H1 (cell line): ENCODE measurements around the gene STAM2. TPM values are rescaled to one million over a fixed set of nuclear protein-coding genes. Genes with fewer than 3 reads are reported as not detected.

Experiments used
- CTCF ChIA-PET: fragments of 300-600 bp; sonication (Branson Sonifier 250); formaldehyde crosslinking; loops from one replicate; lab custom pipeline; 2021; ENCODE audit not compliant: partially characterized antibody; lab: Charles Lee
- POLR2A ChIA-PET: fragments of 300-600 bp; sonication (Branson Sonifier 250); formaldehyde crosslinking; loops from one replicate; lab custom pipeline; 2021; ENCODE audit warnings: inconsistent platforms; ENCODE audit not compliant: partially characterized antibody; lab: Charles Lee
- DNase-seq, 2 experiments: peaks; one replicate each; pipeline versions ENCODE4 v3.0.0 to v3.0.0-alpha.2; 2010 to 2022; ENCODE audit warnings: low spot score in 2 of 2, low read depth in 1 of 2, mixed read lengths in 1 of 2
- FAIRE-seq: peaks from 2 replicates; lab custom pipeline; 2011; peaks lifted over from hg19 to GRCh38; lab: Jason Lieb, UNC
- H2AFZ ChIP-seq: 2 replicates; pipeline ENCODE4 v1.8.1; 2012; ENCODE audit warnings: low read length, inconsistent platforms
- H2AK5ac ChIP-seq: 2 replicates; pipeline ENCODE4 v1.6.1; 2013; ENCODE audit warnings: low read depth, low read length
- H2BK120ac ChIP-seq: replicated peaks from 2 replicates; pipeline ENCODE3; 2013; ENCODE audit warnings: low read depth, low read length, inconsistent platforms
- H2BK12ac ChIP-seq: 2 replicates; pipeline ENCODE4 v1.6.1; 2013; ENCODE audit warnings: low read depth, low read length
- H2BK15ac ChIP-seq: 2 replicates; pipeline ENCODE4 v1.6.1; 2013; ENCODE audit warnings: low read length
- H2BK20ac ChIP-seq: 2 replicates; pipeline ENCODE4 v1.6.1; 2013; ENCODE audit warnings: low read length
- H2BK5ac ChIP-seq: 2 replicates; pipeline ENCODE4 v1.6.1; 2013; ENCODE audit warnings: low read depth, low read length
- H3K14ac ChIP-seq: 2 replicates; pipeline ENCODE4 v1.6.1; 2013; ENCODE audit warnings: inconsistent platforms; ENCODE audit not compliant: insufficient read length
- H3K18ac ChIP-seq: 2 replicates; pipeline ENCODE4 v1.6.1; 2013; ENCODE audit warnings: low read length; ENCODE audit errors: extremely low read depth
- H3K23ac ChIP-seq: 2 replicates; pipeline ENCODE4 v1.6.1; 2013; ENCODE audit warnings: inconsistent platforms; ENCODE audit not compliant: insufficient read length
- H3K23me2 ChIP-seq: 2 replicates; pipeline ENCODE4 v1.6.1; 2013; ENCODE audit warnings: low read depth, low read length
- H3K27ac ChIP-seq: 2 replicates; pipeline ENCODE4 v1.6.1; 2011; ENCODE audit warnings: low read depth, low read length, inconsistent platforms
- H3K27me3 ChIP-seq, 4 experiments: replicated peaks in 1 of 4; 1 replicate in 1 of 4; 2 replicates in 3 of 4; pipeline versions ENCODE4 v1.6.1 to v1.8.1; 2011 to 2013; ENCODE audit warnings: low read length in 3 of 4, mild to moderate bottlenecking in 3 of 4, inconsistent platforms in 2 of 4, mixed read lengths in 2 of 4, moderate library complexity in 1 of 4; ENCODE audit not compliant: control insufficient read depth in 3 of 4, insufficient read depth in 3 of 4; ENCODE audit errors: extremely low read depth in 1 of 4
- H3K36me3 ChIP-seq, 4 experiments: 2 replicates each; pipeline versions ENCODE4 v1.6.1 to v1.8.1; 2011 to 2013; ENCODE audit warnings: mild to moderate bottlenecking in 4 of 4, low read length in 3 of 4, moderate library complexity in 2 of 4, control low read depth in 1 of 4, inconsistent platforms in 1 of 4; ENCODE audit not compliant: insufficient read depth in 4 of 4, control insufficient read depth in 2 of 4
- H3K4ac ChIP-seq: replicated peaks from 2 replicates; pipeline ENCODE3; 2013; ENCODE audit warnings: low read length, low read depth, mixed read lengths, inconsistent platforms; ENCODE audit not compliant: insufficient read length
- H3K4me1 ChIP-seq, 4 experiments: replicated peaks in 1 of 4; 1 replicate in 1 of 4; 2 replicates in 3 of 4; pipeline versions ENCODE4 v1.6.1 to v1.8.1; 2011 to 2013; ENCODE audit warnings: low read length in 3 of 4, inconsistent platforms in 2 of 4, mixed read lengths in 1 of 4; ENCODE audit not compliant: insufficient read depth in 4 of 4, control insufficient read depth in 3 of 4
- H3K4me2 ChIP-seq, 2 experiments: 2 replicates each; pipeline versions ENCODE4 v1.6.1 to v1.8.1; 2011 to 2013; ENCODE audit warnings: low read depth in 2 of 2, low read length in 2 of 2, control low read depth in 1 of 2, inconsistent platforms in 1 of 2, mild to moderate bottlenecking in 1 of 2; ENCODE audit not compliant: insufficient read depth in 1 of 2
- H3K4me3 ChIP-seq, 4 experiments: fragments of 200-600, 300-600 bp in 1 of 4; sonication (generic), shearing (Covaris generic), sonication (Bioruptor Twin) in 1 of 4; 2 replicates each; pipeline versions ENCODE4 v1.5.1 to v1.8.1; 2011 to 2016; ENCODE audit warnings: low read length in 4 of 4, low read depth in 3 of 4, control low read depth in 2 of 4, inconsistent platforms in 2 of 4, mild to moderate bottlenecking in 2 of 4, mixed read lengths in 1 of 4, moderate library complexity in 1 of 4; ENCODE audit not compliant: insufficient read depth in 2 of 4; ENCODE audit errors: extremely low read depth in 1 of 4
- H3K56ac ChIP-seq: replicated peaks from 2 replicates; pipeline ENCODE3; 2013; ENCODE audit warnings: low read depth, mild to moderate bottlenecking, mixed read lengths, low read length, inconsistent platforms; ENCODE audit not compliant: insufficient read length
- H3K79me1 ChIP-seq: 2 replicates; pipeline ENCODE4 v1.6.1; 2013; ENCODE audit warnings: low read depth, low read length, control low read depth
- H3K79me2 ChIP-seq, 2 experiments: 2 replicates each; pipeline versions ENCODE4 v1.6.1 to v1.8.1; 2012 to 2013; ENCODE audit warnings: low read length in 2 of 2, mild to moderate bottlenecking in 2 of 2, inconsistent platforms in 1 of 2; ENCODE audit not compliant: insufficient read depth in 2 of 2, control insufficient read depth in 1 of 2
- H3K9ac ChIP-seq, 4 experiments: replicated peaks in 1 of 4; 1 replicate in 1 of 4; 2 replicates in 3 of 4; pipeline versions ENCODE4 v1.6.1 to v1.8.1; 2011 to 2013; ENCODE audit warnings: low read depth in 3 of 4, low read length in 3 of 4, control low read depth in 2 of 4, mild to moderate bottlenecking in 2 of 4, moderate library complexity in 2 of 4, inconsistent platforms in 1 of 4; ENCODE audit errors: extremely low read depth in 1 of 4
- H3K9me3 ChIP-seq, 2 experiments: 2 replicates each; pipeline versions ENCODE4 v1.6.1 to v1.8.1; 2012 to 2013; ENCODE audit warnings: mild to moderate bottlenecking in 2 of 2, moderate library complexity in 2 of 2, control low read depth in 1 of 2, inconsistent platforms in 1 of 2, low read depth in 1 of 2, low read length in 1 of 2, mixed read lengths in 1 of 2; ENCODE audit not compliant: insufficient read depth in 2 of 2
- H4K20me1 ChIP-seq, 2 experiments: replicated peaks in 1 of 2; 2 replicates each; pipeline versions ENCODE3 to v1.8.1; 2011 to 2013; ENCODE audit warnings: inconsistent platforms in 2 of 2, low read length in 2 of 2, mild to moderate bottlenecking in 1 of 2; ENCODE audit not compliant: insufficient read depth in 2 of 2, control insufficient read depth in 1 of 2
- H4K5ac ChIP-seq: 2 replicates; pipeline ENCODE4 v1.6.1; 2013; ENCODE audit warnings: low read length, low read depth, mixed read lengths, inconsistent platforms; ENCODE audit not compliant: insufficient read length
- H4K8ac ChIP-seq: 2 replicates; pipeline ENCODE4 v1.8.0; 2013; ENCODE audit warnings: mild to moderate bottlenecking, moderate library complexity, low read length, inconsistent platforms; ENCODE audit not compliant: insufficient read depth; ENCODE audit errors: extremely low read depth
- H4K91ac ChIP-seq: replicated peaks from 2 replicates; pipeline ENCODE3; 2013; ENCODE audit warnings: low read length, mixed read lengths, inconsistent platforms; ENCODE audit not compliant: insufficient read length
- ATF2 ChIP-seq: IDR thresholded peaks from 2 replicates; pipeline ENCODE4 v1.6.1; 2012; ENCODE audit warnings: low read length, inconsistent platforms
- NRF1 ChIP-seq: IDR thresholded peaks from 2 replicates; pipeline ENCODE4 v1.6.1; 2011; ENCODE audit warnings: mild to moderate bottlenecking, low read depth, low read length, improper control_type of control experiment
- ZNF274 ChIP-seq: IDR thresholded peaks from 2 replicates; pipeline ENCODE4 v1.7.0; 2012; ENCODE audit warnings: low read length, borderline replicate concordance; ENCODE audit errors: extremely low read depth
- polyA plus RNA-seq, 7 experiments: library from polyadenylated mRNA; depleted of rRNA in 3 of 7; stranded (reverse) in 5 of 7; unstranded in 2 of 7; fragments of >200 nt in 5 of 7; fragments of 200-250 nt in 2 of 7; gene quantifications; 1 replicate in 5 of 7; 2 replicates in 1 of 7; 4 replicates in 1 of 7; pipeline versions ENCODE4 v1.2.1 to v1.2.3, GENCODE V29; 2011 to 2013; ENCODE audit warnings: missing spikeins in 2 of 7, mixed read lengths in 2 of 7
- total RNA-seq: library from RNA; stranded (reverse); fragmentation: NEBNext Ultra II Directional; extraction: Animal tissue kit (Norgen Biotek cat#: 25700); gene quantifications from 2 replicates; pipeline ENCODE4 v1.2.1, GENCODE V29; 2021

STAM2 gene
- total and polyA plus RNA-seq, 2 of the 8 experiments (the other 6 are each of a cell fraction or from before 2014, with no cell fraction given), result 5.4 to 9.4 TPM

GRCh38 chr2:152127628-152128027, 47.9 kb downstream of the STAM2 start:
- Histone ChIP-seq H3K4ac (no peak overlapping the region), H2AFZ (no peak overlapping the region), H3K56ac (no peak overlapping the region), H4K5ac (no peak overlapping the region), H3K18ac (no peak overlapping the region), H4K20me1 (peaks cover 0 to 1% of the 10 kb centered on the region in 2 experiments), H3K4me3 (no peak overlapping the region), H3K4me1 (peaks cover 0 to 3% (median 0%) of the 10 kb centered on the region in 4 experiments; a peak in 1 of 7 replicates), H2BK20ac (no peak overlapping the region), H4K91ac (no peak overlapping the region), H3K23me2 (no peaks in the 10 kb centered on the region), H2BK12ac (no peak overlapping the region), H2BK5ac (no peak overlapping the region), H2BK120ac (no peak overlapping the region), H3K9me3 (no peaks in the 10 kb centered on the region), H3K9ac (no peak overlapping the region), H3K27ac (no peak overlapping the region), H3K23ac (no peak overlapping the region)
- FAIRE-seq (peak; percentile 13), DNase-seq (no peak)
- ChIA-PET CTCF (interaction anchor here (0.7 kb wide), 1 partner anchor 129 kb away, joined by 4 read pairs; no protein-coding TSS in a partner anchor), POLR2A (no interaction called here)
- TF ChIP-seq NRF1, result no peak
- no peak for TF ChIP-seq ZNF274
- TF ChIP-seq ATF2, result no peak
- TF ChIP-seq, all 59 proteins: peak for 0
- no peaks in the 10 kb centered on the region for H3K27me3 ChIP-seq
- no peak overlapping the region for H4K8ac ChIP-seq
- no peaks in the 10 kb centered on the region for H3K79me2 ChIP-seq
- no peak overlapping the region for H2BK15ac ChIP-seq
- H3K79me1 ChIP-seq, result no peaks in the 10 kb centered on the region
- no peak overlapping the region for H2AK5ac ChIP-seq
- no peak overlapping the region for H3K14ac ChIP-seq
- H3K4me2 ChIP-seq, result no peak overlapping the region
- H3K36me3 ChIP-seq, result no peaks in the 10 kb centered on the region
